Gastrocnemius medialis (tissue), 4 donors: ENCODE results near the gene MRPL38. TPM values are rescaled to one million over a fixed set of nuclear protein-coding genes. Genes with fewer than 3 reads are reported as not detected.

Experiments
- ATAC-seq, 2 donors: fragments of 150-250 bp; one replicate each; pipeline ENCODE4 v1.9.1; 2016
- DNase-seq, 2 donors: peaks; one replicate each; pipeline ENCODE4 v3.0.0-alpha.2; 2019
- H3K27ac ChIP-seq, 4 donors: fragments of 200-600 bp; sonication (generic); 1 replicate in 1 of 4; 2 replicates in 3 of 4; pipeline ENCODE4 v1.5.1; 2016 to 2018; ENCODE audit warnings: mild to moderate bottlenecking in 2 of 4, moderate library complexity in 1 of 4
- H3K27me3 ChIP-seq, 3 donors: fragments of 200-600 bp; sonication (generic) in 2 of 3; 1 replicate in 1 of 3; 2 replicates in 2 of 3; pipeline versions ENCODE4 v1.5.1 to v1.6.0; 2016 to 2019; ENCODE audit warnings: mild to moderate bottlenecking in 1 of 3, moderate library complexity in 1 of 3
- H3K36me3 ChIP-seq, 2 donors: fragments of 200-600 bp; sonication (generic) in 1 of 2; one replicate each; pipeline ENCODE4 v1.5.1; 2017 to 2018
- H3K4me1 ChIP-seq, 2 donors: fragments of 200-600 bp; sonication (generic) in 1 of 2; one replicate each; pipeline ENCODE4 v1.5.1; 2016 to 2017; ENCODE audit warnings: mild to moderate bottlenecking in 2 of 2
- H3K4me3 ChIP-seq, 4 donors: fragments of 200-600 bp; sonication (generic) in 3 of 4; 1 replicate in 1 of 4; 2 replicates in 3 of 4; pipeline ENCODE4 v1.5.1; 2016 to 2019; ENCODE audit warnings: mild to moderate bottlenecking in 2 of 4
- H3K9me3 ChIP-seq, 3 donors: fragments of 200-600 bp; sonication (generic) in 2 of 3; 1 replicate in 1 of 3; 2 replicates in 2 of 3; pipeline ENCODE4 v1.5.1; 2016 to 2019
- CTCF ChIP-seq, 5 experiments: fragments of 450-650 bp in 3 of 5; fragments of 200-600 bp in 2 of 5; sonication (generic) in 2 of 5; IDR thresholded peaks in 4 of 5; conservative IDR thresholded peaks in 1 of 5; 1 replicate in 4 of 5; 2 replicates in 1 of 5; pipeline ENCODE4 v1.5.1; 2016 to 2019; ENCODE audit warnings: antibody characterized with exemption in 5 of 5, mild to moderate bottlenecking in 3 of 5, moderate library complexity in 3 of 5
- POLR2A ChIP-seq, 2 donors: fragments of 450-650 bp; IDR thresholded peaks; one replicate each; pipeline ENCODE4 v1.6.1; 2017; ENCODE audit warnings: antibody characterized with exemption in 2 of 2, mild to moderate bottlenecking in 2 of 2, moderate library complexity in 2 of 2
- in situ Hi-C, 4 donors: fragments of 200-750 bp; cut with MboI; loops; one replicate each; pipeline versions ENCODE4 v1.15.0 to v1.8.0; 2017; ENCODE audit warnings: low sequenced_read_pairs in 4 of 4
- intact Hi-C: fragments of 100-400 bp; cut with DNase I; formaldehyde crosslinking; loops from one replicate; pipeline ENCODE4 v1.15.1; 2023; ENCODE audit warnings: low total_unique reads
- total RNA-seq, 4 donors: library from RNA; depleted of rRNA; stranded (reverse); fragments of >200 nt; gene quantifications; one replicate each; pipeline versions ENCODE4 v1.1.0 to v1.2.3, GENCODE V29; 2016

MRPL38 gene
- total RNA-seq, 4 donors from 2014 or later, result 29.9 to 86.7 (median 53.1) TPM

- DNase-seq (no peak), ATAC-seq (no peak)
- Histone ChIP-seq H3K4me1 (no peaks in the 10 kb centered on the region), H3K9me3 (no peaks in the 10 kb centered on the region), H3K27me3 (no peaks in the 10 kb centered on the region), H3K4me3 (no peak overlapping the region), H3K36me3 (no peaks in the 10 kb centered on the region), H3K27ac (no peak overlapping the region)
- TF ChIP-seq POLR2A (IDR thresholded peaks at IDR 0.05) (no peak), CTCF (IDR thresholded peaks at IDR 0.05 in 4 of 5, conservative IDR thresholded peaks at IDR 0.05 in 1 of 5) (no peak)
- intact Hi-C loops (no loop called here), in situ Hi-C loops (no loop called here)
These were observed 21.8 kb upstream of the MRPL38 start for GRCh38 chr17:75926456-75926855.

- intact Hi-C loops, result no loop called here
- Histone ChIP-seq H3K36me3 (no peaks in the 10 kb centered on the region), H3K4me1 (no peaks in the 10 kb centered on the region), H3K4me3 (no peak overlapping the region), H3K27me3 (no peaks in the 10 kb centered on the region), H3K9me3 (no peaks in the 10 kb centered on the region), H3K27ac (no peak overlapping the region)
- in situ Hi-C loops, result no loop called here
- ATAC-seq (no peak), DNase-seq (no peak)
- TF ChIP-seq CTCF (IDR thresholded peaks at IDR 0.05 in 4 of 5, conservative IDR thresholded peaks at IDR 0.05 in 1 of 5), result no peak
- no peak for TF ChIP-seq POLR2A (IDR thresholded peaks at IDR 0.05)
These were observed 21.2 kb upstream of the MRPL38 start for GRCh38 chr17:75925912-75926311.

GRCh38 chr17:75925103-75925502 is 20.4 kb upstream of the MRPL38 start:
- H3K27me3 ChIP-seq, result no peaks in the 10 kb centered on the region
- no peak overlapping the region for H3K27ac ChIP-seq
- H3K4me3 ChIP-seq, result no peak overlapping the region
- ATAC-seq (no peak), DNase-seq (no peak)
- intact Hi-C loops, result no loop called here
- H3K4me1 ChIP-seq, result no peaks in the 10 kb centered on the region
- no peaks in the 10 kb centered on the region for H3K9me3 ChIP-seq
- TF ChIP-seq CTCF (IDR thresholded peaks at IDR 0.05 in 4 of 5, conservative IDR thresholded peaks at IDR 0.05 in 1 of 5) (no peak), POLR2A (IDR thresholded peaks at IDR 0.05) (no peak)
- in situ Hi-C loops, result no loop called here
- H3K36me3 ChIP-seq, result no peaks in the 10 kb centered on the region

- no peaks in the 10 kb centered on the region for H3K27me3 ChIP-seq
- no peak overlapping the region for H3K4me3 ChIP-seq
- ATAC-seq (no peak), DNase-seq (no peak)
- no peaks in the 10 kb centered on the region for H3K4me1 ChIP-seq
- H3K9me3 ChIP-seq, result no peaks in the 10 kb centered on the region
- in situ Hi-C loops, result no loop called here
- intact Hi-C loops, result no loop called here
- H3K27ac ChIP-seq, result no peak overlapping the region
- TF ChIP-seq POLR2A (IDR thresholded peaks at IDR 0.05), result no peak
- TF ChIP-seq CTCF (IDR thresholded peaks at IDR 0.05 in 4 of 5, conservative IDR thresholded peaks at IDR 0.05 in 1 of 5), result no peak
- H3K36me3 ChIP-seq, result no peaks in the 10 kb centered on the region
These were observed 18.5 kb upstream of the MRPL38 start for GRCh38 chr17:75922963-75923874.
